ENCODE data around the gene A1BG.
A peak's percentile ranks its signal among the peaks of the same experiment; 100 is the strongest.

The A1BG gene

DNA sequence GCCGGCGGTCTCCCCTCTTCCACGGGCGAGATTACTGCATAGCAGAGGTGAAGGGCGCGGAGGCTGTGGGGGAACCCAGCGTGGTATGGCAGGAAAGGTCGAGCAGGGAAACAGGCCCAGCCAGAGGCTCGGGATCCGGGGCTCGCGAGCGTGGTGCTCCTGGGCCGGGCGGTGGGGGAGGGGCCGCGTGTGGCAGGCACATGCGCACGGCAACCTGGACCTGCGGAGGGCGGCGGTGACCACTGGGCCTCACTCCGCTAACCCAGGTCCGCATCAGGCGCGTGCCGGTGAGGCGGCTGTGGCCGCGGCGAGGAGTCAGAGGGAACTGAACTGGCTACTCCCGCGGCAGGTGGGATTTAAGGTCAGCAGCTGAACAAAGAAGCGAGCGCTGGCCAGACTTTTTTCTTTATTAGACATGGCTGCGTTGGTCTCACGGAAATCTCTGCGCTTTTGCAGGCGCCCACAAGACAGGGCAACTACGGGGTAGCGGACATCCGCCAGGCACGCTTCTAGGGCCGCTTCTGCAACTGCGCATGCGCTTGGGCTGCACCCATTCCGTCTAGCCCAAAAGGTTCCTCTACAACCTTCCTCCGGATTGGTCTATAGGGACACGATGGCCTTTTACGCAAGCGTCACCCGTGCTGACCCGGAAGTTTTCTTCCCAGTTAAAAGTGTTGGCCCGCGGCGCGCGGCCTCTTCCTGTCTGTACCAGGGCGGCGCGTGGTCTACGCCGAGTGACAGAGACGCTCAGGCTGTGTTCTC is 33.5 kb upstream of the A1BG start, which contains the start of gene RPS5:
Gene RPS5 (plus strand): TSS at position 694 of the 762 bp plus-strand sequence. CDS start 869 bp downstream, outside the sequence.
- Histone ChIP-seq H3K36me3 (ENCODE audit: control insufficient read depth in 1 of 2, insufficient read depth in 2 of 2, low read length in 2 of 2) (peaks cover 5 to 22% of the 10 kb centered on the region in 2 donors), H3K9ac (ENCODE audit: low read depth in 1 of 2, low read length in 2 of 2) (peak within 1 kb of the TSS; percentile 71 to 95), H3K4me3 (ENCODE audit: low read depth in 1 of 2, low read length in 2 of 2) (peak within 1 kb of the TSS; percentile 90 to 96), H3K9me3 (ENCODE audit: control insufficient read depth in 1 of 2, low read length in 2 of 2) (no peaks in the 10 kb centered on the region), H3K27me3 (ENCODE audit: control insufficient read depth in 1 of 2, insufficient read depth in 2 of 2, low read length in 2 of 2) (no peaks in the 10 kb centered on the region), H3K27ac (ENCODE audit: low read depth, low read length) (peak within 1 kb of the TSS; percentile 98), H3K4me1 (ENCODE audit: control insufficient read depth in 1 of 2, insufficient read depth in 2 of 2, low read length in 2 of 2) (peaks cover 27 to 39% of the 10 kb centered on the region in 2 donors)

- peaks cover 27 to 40% of the 10 kb centered on the region in 2 donors for H3K4me1 ChIP-seq (ENCODE audit: control insufficient read depth in 1 of 2, insufficient read depth in 2 of 2, low read length in 2 of 2)
- H3K4me3 ChIP-seq (ENCODE audit: low read depth in 1 of 2, low read length in 2 of 2), result peak overlapping the region; percentile 90 to 96
- H3K27ac ChIP-seq (ENCODE audit: low read depth, low read length), result peak overlapping the region; percentile 98
- peaks cover 5 to 18% of the 10 kb centered on the region in 2 donors for H3K36me3 ChIP-seq (ENCODE audit: control insufficient read depth in 1 of 2, insufficient read depth in 2 of 2, low read length in 2 of 2)
- H3K9me3 ChIP-seq (ENCODE audit: control insufficient read depth in 1 of 2, low read length in 2 of 2), result no peaks in the 10 kb centered on the region
- H3K27me3 ChIP-seq (ENCODE audit: control insufficient read depth in 1 of 2, insufficient read depth in 2 of 2, low read length in 2 of 2), result no peaks in the 10 kb centered on the region
- H3K9ac ChIP-seq (ENCODE audit: low read depth in 1 of 2, low read length in 2 of 2), result peak overlapping the region; percentile 71 to 95
These were observed 32.7 kb upstream of the A1BG start for GRCh38 chr19:58385891-58386575.

- H3K4me1 ChIP-seq (ENCODE audit: control insufficient read depth in 1 of 2, insufficient read depth in 2 of 2, low read length in 2 of 2), result peaks cover 27 to 40% of the 10 kb centered on the region in 2 donors
- no peaks in the 10 kb centered on the region for H3K9me3 ChIP-seq (ENCODE audit: control insufficient read depth in 1 of 2, low read length in 2 of 2)
- H3K36me3 ChIP-seq (ENCODE audit: control insufficient read depth in 1 of 2, insufficient read depth in 2 of 2, low read length in 2 of 2), result peaks cover 0 to 13% of the 10 kb centered on the region in 2 donors
- H3K4me3 ChIP-seq (ENCODE audit: low read depth in 1 of 2, low read length in 2 of 2), result peak overlapping the region; percentile 90 to 96
- H3K9ac ChIP-seq (ENCODE audit: low read depth in 1 of 2, low read length in 2 of 2), result peak overlapping the region; percentile 71 to 95
- H3K27me3 ChIP-seq (ENCODE audit: control insufficient read depth in 1 of 2, insufficient read depth in 2 of 2, low read length in 2 of 2), result no peaks in the 10 kb centered on the region
- no peak overlapping the region for H3K27ac ChIP-seq (ENCODE audit: low read depth, low read length)
These were observed 32.1 kb upstream of the A1BG start for GRCh38 chr19:58385313-58385890.

GRCh38 chr19:58382997-58383603 is 29.8 kb upstream of the A1BG start:
- Histone ChIP-seq H3K9ac (ENCODE audit: low read depth in 1 of 2, low read length in 2 of 2) (no peak overlapping the region), H3K36me3 (ENCODE audit: control insufficient read depth in 1 of 2, insufficient read depth in 2 of 2, low read length in 2 of 2) (peaks cover 0 to 1% of the 10 kb centered on the region in 2 donors), H3K27me3 (ENCODE audit: control insufficient read depth in 1 of 2, insufficient read depth in 2 of 2, low read length in 2 of 2) (no peaks in the 10 kb centered on the region), H3K4me1 (ENCODE audit: control insufficient read depth in 1 of 2, insufficient read depth in 2 of 2, low read length in 2 of 2) (peaks cover 28 to 42% of the 10 kb centered on the region in 2 donors), H3K9me3 (ENCODE audit: control insufficient read depth in 1 of 2, low read length in 2 of 2) (no peaks in the 10 kb centered on the region), H3K27ac (ENCODE audit: low read depth, low read length) (no peak overlapping the region), H3K4me3 (ENCODE audit: low read depth in 1 of 2, low read length in 2 of 2) (no peak overlapping the region)

- Histone ChIP-seq H3K4me3 (ENCODE audit: low read depth in 1 of 2, low read length in 2 of 2) (peak overlapping the region; percentile 76 to 90), H3K27ac (ENCODE audit: low read depth, low read length) (peak overlapping the region; percentile 75), H3K4me1 (ENCODE audit: control insufficient read depth in 1 of 2, insufficient read depth in 2 of 2, low read length in 2 of 2) (peaks cover 23 to 34% of the 10 kb centered on the region in 2 donors), H3K27me3 (ENCODE audit: control insufficient read depth in 1 of 2, insufficient read depth in 2 of 2, low read length in 2 of 2) (no peaks in the 10 kb centered on the region), H3K9me3 (ENCODE audit: control insufficient read depth in 1 of 2, low read length in 2 of 2) (no peaks in the 10 kb centered on the region), H3K36me3 (ENCODE audit: control insufficient read depth in 1 of 2, insufficient read depth in 2 of 2, low read length in 2 of 2) (no peaks in the 10 kb centered on the region), H3K9ac (ENCODE audit: low read depth in 1 of 2, low read length in 2 of 2) (peak overlapping the region; percentile 72 to 76)
These were observed 28.3 kb upstream of the A1BG start for GRCh38 chr19:58381460-58382212.

DNA sequence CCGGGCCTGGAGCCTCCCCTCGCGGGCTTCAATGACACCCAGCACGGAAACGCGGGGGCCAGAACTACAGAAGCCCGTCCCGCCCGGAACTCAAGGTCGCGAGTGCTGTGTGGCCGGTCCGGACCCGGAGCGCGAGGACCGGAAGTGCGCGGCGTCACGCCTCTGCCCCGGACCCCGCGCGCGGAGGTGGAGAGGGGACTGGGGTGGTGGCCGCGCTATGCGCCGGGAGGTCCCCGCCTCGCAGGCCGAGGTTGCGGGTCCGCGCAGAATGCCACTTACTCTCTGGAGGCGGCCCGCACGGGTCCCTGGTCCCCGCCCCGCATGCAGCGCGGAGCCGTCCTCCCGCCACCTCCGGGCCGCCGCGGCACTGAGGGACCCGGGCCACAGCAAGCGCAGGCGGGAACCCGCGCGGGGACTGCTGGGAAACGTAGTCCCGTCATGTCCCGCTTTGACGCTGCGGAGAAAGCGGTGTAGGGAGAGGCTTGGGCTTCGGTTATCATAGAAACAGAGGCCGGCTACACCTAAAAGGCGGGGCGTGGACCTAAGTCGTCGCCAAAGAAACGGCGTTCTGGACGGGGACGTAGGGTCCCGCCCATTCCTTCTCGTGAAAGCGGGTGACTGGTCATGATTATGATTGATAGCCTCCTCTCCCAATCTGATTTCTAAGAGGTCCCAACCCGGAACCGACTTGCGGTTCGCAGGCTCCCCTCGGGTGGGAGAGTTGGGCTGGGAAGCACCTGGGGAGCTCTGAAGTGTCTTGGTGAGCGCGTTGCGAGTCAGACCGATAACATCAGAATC is 27.6 kb upstream of the A1BG start, which contains the start of gene ZNF837:
Gene ZNF837 (minus strand): TSS at position 369 of the 798 bp plus-strand sequence. CDS start 11,698 bp downstream, outside the sequence.
- Histone ChIP-seq H3K9ac (ENCODE audit: low read depth in 1 of 2, low read length in 2 of 2) (peak within 1 kb of the TSS; percentile 72 to 88), H3K4me1 (ENCODE audit: control insufficient read depth in 1 of 2, insufficient read depth in 2 of 2, low read length in 2 of 2) (peaks cover 19 to 31% of the 10 kb centered on the region in 2 donors), H3K27ac (ENCODE audit: low read depth, low read length) (peak within 1 kb of the TSS; percentile 84), H3K27me3 (ENCODE audit: control insufficient read depth in 1 of 2, insufficient read depth in 2 of 2, low read length in 2 of 2) (no peaks in the 10 kb centered on the region), H3K36me3 (ENCODE audit: control insufficient read depth in 1 of 2, insufficient read depth in 2 of 2, low read length in 2 of 2) (no peaks in the 10 kb centered on the region), H3K4me3 (ENCODE audit: low read depth in 1 of 2, low read length in 2 of 2) (peak within 1 kb of the TSS; percentile 85 to 90), H3K9me3 (ENCODE audit: control insufficient read depth in 1 of 2, low read length in 2 of 2) (no peaks in the 10 kb centered on the region)

DNA sequence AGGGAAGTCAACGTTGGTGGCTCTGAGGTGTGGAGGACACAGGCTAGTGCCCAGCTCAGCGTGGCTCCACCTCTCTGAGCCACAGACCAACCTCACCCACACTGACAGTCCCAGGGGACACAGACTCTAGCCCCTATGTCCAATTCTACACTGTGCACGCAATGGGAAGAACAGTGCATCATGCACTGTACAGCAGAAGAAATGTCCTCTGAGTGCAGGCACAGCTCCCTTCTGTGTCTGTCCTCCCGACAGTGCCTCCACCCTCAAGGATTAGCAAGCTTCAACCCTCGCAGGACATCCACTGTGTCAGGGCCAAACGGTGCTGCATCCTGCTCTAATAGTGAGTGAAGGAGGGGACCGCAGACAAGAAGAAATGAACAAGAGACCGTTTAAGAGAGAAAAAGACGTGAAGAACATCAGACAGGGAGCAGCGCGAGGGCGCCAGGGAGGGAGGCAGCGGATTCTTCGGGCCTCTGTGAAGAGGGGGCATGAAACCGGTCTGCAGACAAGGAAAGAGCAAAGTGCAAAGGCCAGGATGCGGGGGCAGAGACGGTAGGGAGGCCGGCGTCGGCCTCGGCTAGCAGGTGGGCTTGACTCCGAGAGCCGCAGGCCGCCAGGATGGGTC is 26.9 kb upstream of the A1BG start:
- H3K9me3 ChIP-seq (ENCODE audit: control insufficient read depth in 1 of 2, low read length in 2 of 2), result no peaks in the 10 kb centered on the region
- no peaks in the 10 kb centered on the region for H3K36me3 ChIP-seq (ENCODE audit: control insufficient read depth in 1 of 2, insufficient read depth in 2 of 2, low read length in 2 of 2)
- peak overlapping the region; percentile 85 to 90 for H3K4me3 ChIP-seq (ENCODE audit: low read depth in 1 of 2, low read length in 2 of 2)
- peak overlapping the region; percentile 71 to 88 for H3K9ac ChIP-seq (ENCODE audit: low read depth in 1 of 2, low read length in 2 of 2)
- no peaks in the 10 kb centered on the region for H3K27me3 ChIP-seq (ENCODE audit: control insufficient read depth in 1 of 2, insufficient read depth in 2 of 2, low read length in 2 of 2)
- peak overlapping the region; percentile 84 for H3K27ac ChIP-seq (ENCODE audit: low read depth, low read length)
- peaks cover 15 to 24% of the 10 kb centered on the region in 2 donors for H3K4me1 ChIP-seq (ENCODE audit: control insufficient read depth in 1 of 2, insufficient read depth in 2 of 2, low read length in 2 of 2)

GRCh38 chr19:58379246-58379645 is 26.0 kb upstream of the A1BG start:
- Histone ChIP-seq H3K4me1 (ENCODE audit: control insufficient read depth in 1 of 2, insufficient read depth in 2 of 2, low read length in 2 of 2) (peaks cover 15 to 22% of the 10 kb centered on the region in 2 donors), H3K36me3 (ENCODE audit: control insufficient read depth in 1 of 2, insufficient read depth in 2 of 2, low read length in 2 of 2) (no peaks in the 10 kb centered on the region), H3K27me3 (ENCODE audit: control insufficient read depth in 1 of 2, insufficient read depth in 2 of 2, low read length in 2 of 2) (no peaks in the 10 kb centered on the region), H3K27ac (ENCODE audit: low read depth, low read length) (no peak overlapping the region), H3K9me3 (ENCODE audit: control insufficient read depth in 1 of 2, low read length in 2 of 2) (no peaks in the 10 kb centered on the region), H3K9ac (ENCODE audit: low read depth in 1 of 2, low read length in 2 of 2) (no peak overlapping the region), H3K4me3 (ENCODE audit: low read depth in 1 of 2, low read length in 2 of 2) (no peak overlapping the region)
